HepG2 (cell line): Measurements from ENCODE around the gene TMEM139.

Experiments
- SATB2 ChIP-seq: sonication (generic); formaldehyde crosslinking; IDR thresholded peaks from 2 replicates; pipeline ENCODE4 v1.5.0; 2020; ENCODE audit warnings: missing genetic modification reagents
- SIN3A ChIP-seq: IDR thresholded peaks from 2 replicates; pipeline ENCODE4 v1.6.1; 2011; ENCODE audit warnings: low read depth, mild to moderate bottlenecking, control low read depth, low read length, borderline replicate concordance
- SMAD3 ChIP-seq: sonication (generic); formaldehyde crosslinking; IDR thresholded peaks from 2 replicates; pipeline ENCODE4 v1.4.0; 2020; ENCODE audit warnings: missing genetic modification reagents
- TARDBP ChIP-seq: sonication (generic); formaldehyde crosslinking; IDR thresholded peaks from 2 replicates; pipeline ENCODE4 v1.8.0; 2022; ENCODE audit warnings: mild to moderate bottlenecking, missing genetic modification reagents
- ZNF274 ChIP-seq: sonication (generic); formaldehyde crosslinking; IDR thresholded peaks from 2 replicates; pipeline ENCODE4 v1.5.1; 2020; ENCODE audit warnings: mild to moderate bottlenecking, missing genetic modification reagents
- ZNF484 ChIP-seq: sonication (generic); formaldehyde crosslinking; IDR thresholded peaks from 2 replicates; pipeline ENCODE4 v1.5.1; 2020; ENCODE audit warnings: mild to moderate bottlenecking, low read depth, missing genetic modification reagents, borderline replicate concordance
- ZNF546 ChIP-seq: sonication (generic); formaldehyde crosslinking; conservative IDR thresholded peaks from 2 replicates; pipeline ENCODE4 v1.8.1; 2023; ENCODE audit warnings: mild to moderate bottlenecking, missing genetic modification reagents
- ZNF687 ChIP-seq: sonication (generic); formaldehyde crosslinking; IDR thresholded peaks from 2 replicates; pipeline ENCODE4 v1.5.1; 2020; ENCODE audit warnings: mild to moderate bottlenecking, missing genetic modification reagents, moderate library complexity

GRCh38 chr7:143250822-143251221 lies 33.9 kb upstream of the TMEM139 start:
- TF ChIP-seq ZNF484 (CRISPR knock-in tag) (no peak), ZNF546 (CRISPR knock-in tag) (no peak), SIN3A (no peak), ZNF274 (CRISPR knock-in tag) (no peak), TARDBP (no peak), SMAD3 (CRISPR knock-in tag) (no peak), SATB2 (CRISPR knock-in tag) (no peak), ZNF687 (CRISPR knock-in tag) (no peak)
